Ascending aorta (tissue), 2 donors: ENCODE results near the gene IRX2. TPM values are rescaled to one million over a fixed set of nuclear protein-coding genes. Genes with fewer than 3 reads are reported as not detected.

Experiments used
- DNase-seq, 2 donors: peaks; one replicate each; pipeline ENCODE4 v3.0.0-alpha.2; 2019; ENCODE audit warnings: low spot score in 2 of 2
- H3K27ac ChIP-seq, 2 donors: fragments of 200-600 bp; sonication (generic); one replicate each; pipeline ENCODE4 v1.5.1; 2016 to 2017; ENCODE audit warnings: mild to moderate bottlenecking in 1 of 2
- H3K27me3 ChIP-seq: fragments of 200-600 bp; sonication (generic); one replicate; pipeline ENCODE4 v1.5.1; 2017
- H3K36me3 ChIP-seq, 2 donors: fragments of 200-600 bp; sonication (generic); one replicate each; pipeline ENCODE4 v1.5.1; 2016
- H3K4me1 ChIP-seq, 2 donors: fragments of 200-600 bp; sonication (generic); one replicate each; pipeline ENCODE4 v1.5.1; 2016 to 2017; ENCODE audit warnings: mild to moderate bottlenecking in 1 of 2
- H3K4me3 ChIP-seq, 2 donors: fragments of 200-600 bp; sonication (generic); one replicate each; pipeline ENCODE4 v1.5.1; 2016 to 2017; ENCODE audit warnings: mild to moderate bottlenecking in 1 of 2
- H3K9me3 ChIP-seq, 2 donors: fragments of 200-600 bp; sonication (generic); one replicate each; pipeline ENCODE4 v1.5.1; 2016
- CTCF ChIP-seq, 3 experiments: fragments of 200-600 bp in 2 of 3; fragments of 450-650 bp in 1 of 3; sonication (generic) in 2 of 3; IDR thresholded peaks; one replicate each; pipeline ENCODE4 v1.5.1; 2016 to 2019; ENCODE audit warnings: antibody characterized with exemption in 3 of 3, mild to moderate bottlenecking in 1 of 3, moderate library complexity in 1 of 3
- intact Hi-C: fragments of 100-400 bp; cut with DNase I; formaldehyde crosslinking; loops from one replicate; pipeline ENCODE4 v1.15.1; 2023
- total RNA-seq: library from RNA; depleted of rRNA; stranded (reverse); fragments of >200 nt; gene quantifications from one replicate; pipeline ENCODE4 v1.1.0, GENCODE V29; 2016

IRX2 gene
- total RNA-seq, 1 donor from 2014 or later, result not detected

- Histone ChIP-seq H3K9me3 (no peaks in the 10 kb centered on the region), H3K27me3 (no peaks in the 10 kb centered on the region), H3K4me3 (no peak overlapping the region), H3K4me1 (no peaks in the 10 kb centered on the region), H3K27ac (no peak overlapping the region), H3K36me3 (no peaks in the 10 kb centered on the region)
- intact Hi-C loops, result no loop called here
- no peak for TF ChIP-seq CTCF (IDR thresholded peaks at IDR 0.05)
- no peak for DNase-seq
Observed at GRCh38 chr5:2764581-2764980, 13.1 kb upstream of the IRX2 start.

GRCh38 chr5:2763533-2763794, 12.0 kb upstream of the IRX2 start:
- intact Hi-C loops, result no loop called here
- no peak for DNase-seq
- TF ChIP-seq CTCF (IDR thresholded peaks at IDR 0.05), result no peak
- no peak overlapping the region for H3K27ac ChIP-seq
- H3K27me3 ChIP-seq, result no peaks in the 10 kb centered on the region
- no peaks in the 10 kb centered on the region for H3K9me3 ChIP-seq
- H3K36me3 ChIP-seq, result no peaks in the 10 kb centered on the region
- no peak overlapping the region for H3K4me3 ChIP-seq
- H3K4me1 ChIP-seq, result no peaks in the 10 kb centered on the region

DNA sequence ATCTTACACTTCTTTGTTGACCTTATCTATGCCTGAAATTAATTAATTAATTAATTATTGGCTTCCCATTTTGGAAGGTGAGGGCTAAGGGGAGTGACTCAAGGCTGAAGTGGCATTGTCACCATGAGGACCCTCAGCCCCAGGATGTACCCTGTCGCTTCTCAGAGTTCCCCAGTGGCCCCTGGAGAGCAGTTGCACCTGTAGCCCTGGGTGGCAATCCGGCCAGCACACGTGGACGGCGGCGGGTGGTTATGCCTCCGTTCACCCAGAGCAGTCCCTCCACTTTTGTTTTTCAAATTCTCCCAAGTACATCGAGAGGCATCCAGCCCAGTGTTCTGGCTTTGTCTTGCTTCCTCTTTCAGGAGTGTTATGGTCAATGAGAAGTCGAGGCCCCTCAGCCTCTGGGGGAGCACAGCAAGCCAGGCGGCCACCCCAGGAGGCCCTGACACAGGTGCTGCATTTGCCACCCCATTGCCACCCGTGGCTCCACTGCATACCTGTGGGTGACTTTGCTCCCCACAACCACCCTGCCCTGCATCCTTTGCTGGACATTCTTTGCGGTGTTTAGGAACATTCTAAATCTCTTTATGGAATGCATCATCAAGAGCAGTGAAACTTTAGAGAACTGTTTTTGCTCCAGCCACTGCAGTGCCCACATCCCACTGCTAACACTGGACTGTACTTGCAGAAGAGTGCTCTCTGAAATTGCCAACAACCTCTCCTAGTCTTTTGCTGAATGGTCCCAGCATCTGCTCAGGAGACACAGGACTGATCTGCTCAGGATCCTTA, 11.5 kb upstream of the IRX2 start:
- Histone ChIP-seq H3K4me1 (no peaks in the 10 kb centered on the region), H3K4me3 (no peak overlapping the region), H3K9me3 (no peaks in the 10 kb centered on the region), H3K27me3 (no peaks in the 10 kb centered on the region), H3K27ac (no peak overlapping the region), H3K36me3 (no peaks in the 10 kb centered on the region)
- DNase-seq, result no peak
- intact Hi-C loops, result no loop called here
- TF ChIP-seq CTCF (IDR thresholded peaks at IDR 0.05), result no peak

DNA sequence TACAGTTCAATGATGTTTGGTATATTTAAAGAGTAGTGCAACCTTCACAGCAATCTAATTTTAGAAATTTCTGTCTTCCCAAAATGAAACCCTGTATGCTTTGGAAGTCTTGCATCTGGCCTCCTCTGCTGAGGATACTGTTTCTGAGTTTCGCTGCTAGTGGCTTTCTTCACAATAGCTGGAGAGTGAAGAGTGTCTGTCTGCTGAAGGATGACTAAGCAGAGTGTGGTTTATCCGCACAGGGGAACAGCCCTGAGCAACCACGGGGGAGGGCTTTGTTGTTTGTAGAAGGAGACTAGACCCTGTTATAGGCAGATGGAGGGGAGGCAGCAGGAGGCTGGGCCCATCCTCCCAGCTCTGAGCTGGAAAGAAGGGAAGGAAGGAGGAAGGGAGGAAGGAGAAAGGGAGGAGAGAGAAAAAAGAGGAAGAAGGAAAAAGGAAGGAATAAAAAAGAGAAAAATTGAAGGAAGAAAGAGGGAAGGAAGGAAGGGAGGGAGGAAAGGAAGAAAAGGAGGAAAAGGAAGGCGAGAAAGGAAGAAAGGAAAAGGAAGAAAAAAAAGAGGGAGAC, 10.5 kb upstream of the IRX2 start:
- no peak for DNase-seq
- no peak overlapping the region for H3K4me3 ChIP-seq
- no peaks in the 10 kb centered on the region for H3K4me1 ChIP-seq
- H3K36me3 ChIP-seq, result no peaks in the 10 kb centered on the region
- TF ChIP-seq CTCF (IDR thresholded peaks at IDR 0.05), result no peak
- H3K27ac ChIP-seq, result no peak overlapping the region
- intact Hi-C loops, result no loop called here
- no peaks in the 10 kb centered on the region for H3K27me3 ChIP-seq
- H3K9me3 ChIP-seq, result no peaks in the 10 kb centered on the region

DNA sequence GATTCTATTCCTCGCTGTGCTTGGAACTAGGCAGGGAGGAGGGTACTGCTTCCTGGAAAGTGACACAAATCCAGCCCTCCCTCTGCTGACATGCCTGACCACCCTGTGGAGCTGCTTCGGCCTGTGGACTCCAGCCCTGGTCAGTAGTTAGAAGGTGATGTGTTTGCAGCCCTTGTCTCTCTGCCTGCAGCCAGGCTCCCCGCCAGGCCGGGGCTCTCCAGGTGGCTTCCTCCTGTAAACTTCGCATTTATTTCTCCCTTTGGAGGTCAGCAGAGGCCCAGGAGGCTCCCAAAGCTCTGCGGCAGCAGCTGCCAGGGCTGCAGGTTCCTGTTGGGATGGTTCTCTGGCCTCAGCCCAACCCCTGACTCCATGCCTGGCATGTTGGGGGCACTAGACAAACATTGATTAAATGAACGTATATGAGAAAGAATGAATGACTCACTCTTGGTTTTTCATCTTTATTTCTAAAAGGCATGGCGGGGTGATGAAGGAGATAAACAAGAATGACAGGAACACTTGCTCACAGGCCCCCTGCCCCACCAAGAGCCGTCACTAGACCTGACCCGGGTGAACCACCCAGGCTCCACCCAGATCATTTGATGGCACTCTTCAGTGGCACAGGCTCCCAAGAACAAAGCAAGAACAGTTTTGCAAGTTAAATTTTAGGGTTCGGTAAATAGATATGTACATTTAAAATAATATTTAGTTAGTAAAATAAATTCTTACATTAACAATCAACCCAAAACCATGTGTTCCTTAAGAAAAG, 8.4 kb upstream of the IRX2 start:
- Histone ChIP-seq H3K27me3 (peaks cover 3% of the 10 kb centered on the region), H3K36me3 (no peaks in the 10 kb centered on the region)

More for the DNA sequence above, 8.4 kb upstream of the IRX2 start:
- Histone ChIP-seq H3K4me3 (no peak overlapping the region), H3K9me3 (no peaks in the 10 kb centered on the region), H3K27ac (no peak overlapping the region), H3K4me1 (no peaks in the 10 kb centered on the region)
- intact Hi-C loops, result no loop called here
- no peak for TF ChIP-seq CTCF (IDR thresholded peaks at IDR 0.05)
- DNase-seq, result no peak
